Measurements from ENCODE around the gene TPRG1L. TPM values are rescaled to one million over a fixed set of nuclear protein-coding genes. Genes with fewer than 3 reads are reported as not detected.
"Not testable (repeated sequence)": the region's sequence is repeated elsewhere in the genome, so short reads cannot be mapped to it uniquely, and the experiment has no call there.

The TPRG1L gene
- total RNA-seq, 1 experiment from 2014 or later = 14.4 TPM

- no peak for DNase-seq
- H3K27me3 ChIP-seq (ENCODE audit: low read length) = no peaks in the 10 kb centered on the region
- H3K36me3 ChIP-seq (ENCODE audit: insufficient read depth, low read length) = no peaks in the 10 kb centered on the region
- no peak overlapping the region for H3K4me3 ChIP-seq (ENCODE audit: low read length)
- H3K27ac ChIP-seq (ENCODE audit: low read length) = no peak overlapping the region
- H2AFZ ChIP-seq (ENCODE audit: low read length) = no peak overlapping the region
- H3K4me2 ChIP-seq (ENCODE audit: low read depth, low read length, poor library complexity, severe bottlenecking) = no peak overlapping the region
- peaks cover 17% of the 10 kb centered on the region for H3K4me1 ChIP-seq (ENCODE audit: low read length)
- peaks cover 4% of the 10 kb centered on the region; the same call in 1 of the 2 replicates for H3K9me3 ChIP-seq (ENCODE audit: low read length)
- H3K9ac ChIP-seq (ENCODE audit: low read length) = no peak overlapping the region
- no peaks in the 10 kb centered on the region for H3K79me2 ChIP-seq (ENCODE audit: low read length)
- no peaks in the 10 kb centered on the region for H3K9me2 ChIP-seq (replicated peaks; ENCODE audit: insufficient read depth, low read length)
- H4K20me1 ChIP-seq (ENCODE audit: insufficient read depth, low read depth, low read length) = no peaks in the 10 kb centered on the region
These were observed 44.6 kb upstream of the TPRG1L start for GRCh38 chr1:3580231-3580630.

GRCh38 chr1:3581296-3582036 is 43.3 kb upstream of the TPRG1L start:
- no peak overlapping the region for H3K9ac ChIP-seq (ENCODE audit: low read length)
- H3K4me2 ChIP-seq (ENCODE audit: low read depth, low read length, poor library complexity, severe bottlenecking) = no peak overlapping the region
- H3K4me1 ChIP-seq (ENCODE audit: low read length) = peaks cover 17% of the 10 kb centered on the region
- H3K27ac ChIP-seq (ENCODE audit: low read length) = no peak overlapping the region
- no peak overlapping the region for H2AFZ ChIP-seq (ENCODE audit: low read length)
- H4K20me1 ChIP-seq (ENCODE audit: insufficient read depth, low read depth, low read length) = no peaks in the 10 kb centered on the region
- H3K9me3 ChIP-seq (ENCODE audit: low read length) = peaks cover 4% of the 10 kb centered on the region; the same call in 1 of the 2 replicates
- no peaks in the 10 kb centered on the region for H3K27me3 ChIP-seq (ENCODE audit: low read length)
- H3K4me3 ChIP-seq (ENCODE audit: low read length) = no peak overlapping the region
- DNase-seq = no peak
- no peaks in the 10 kb centered on the region for H3K36me3 ChIP-seq (ENCODE audit: insufficient read depth, low read length)
- H3K9me2 ChIP-seq (replicated peaks; ENCODE audit: insufficient read depth, low read length) = no peaks in the 10 kb centered on the region
- no peaks in the 10 kb centered on the region for H3K79me2 ChIP-seq (ENCODE audit: low read length)

DNA sequence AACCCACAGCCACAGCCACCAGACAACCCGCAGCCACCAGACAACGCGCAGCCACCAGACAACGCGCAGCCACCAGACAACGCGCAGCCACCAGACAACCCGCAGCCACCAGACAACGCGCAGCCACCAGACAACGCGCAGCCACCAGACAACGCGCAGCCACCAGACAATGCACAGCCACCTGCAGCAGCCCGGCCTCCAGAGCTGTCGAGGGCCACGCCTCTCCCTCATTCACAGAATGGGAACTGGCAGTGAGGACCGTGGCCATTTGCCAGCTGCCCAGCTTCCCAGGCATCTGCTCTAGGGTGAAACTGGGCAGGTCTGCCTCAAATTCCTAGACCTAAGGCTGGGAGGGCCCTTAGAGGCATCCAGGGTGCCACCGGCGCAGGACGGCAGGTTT is 41.1 kb upstream of the TPRG1L start:
- not testable (repeated sequence) for H3K9me2 ChIP-seq (replicated peaks; ENCODE audit: insufficient read depth, low read length); H3K4me1 ChIP-seq (ENCODE audit: low read length); H3K27me3 ChIP-seq (ENCODE audit: low read length)

DNA sequence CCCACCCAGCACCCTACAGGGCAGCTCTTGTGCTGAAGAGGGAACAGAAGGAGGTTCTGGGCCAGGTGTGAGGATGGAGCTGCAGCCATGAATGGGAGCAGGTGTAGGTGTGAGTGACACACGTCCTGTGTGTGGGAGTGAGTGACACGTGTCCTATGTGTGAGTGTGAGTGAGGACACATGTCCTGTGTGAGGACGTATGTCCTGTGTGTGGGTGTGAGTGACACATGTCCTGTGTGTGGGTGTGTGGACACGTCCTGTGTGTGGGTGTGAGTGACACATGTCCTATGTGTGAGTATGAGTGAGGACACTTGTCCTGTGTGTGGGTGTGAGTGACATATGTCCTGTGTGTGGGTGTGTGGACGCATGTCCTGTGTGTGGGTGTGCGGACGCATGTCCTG is 39.9 kb upstream of the TPRG1L start:
- H3K9ac ChIP-seq (ENCODE audit: low read length) = no peak overlapping the region
- H3K9me3 ChIP-seq (ENCODE audit: low read length) = peaks cover 4% of the 10 kb centered on the region; the same call in 1 of the 2 replicates
- no peaks in the 10 kb centered on the region for H4K20me1 ChIP-seq (ENCODE audit: insufficient read depth, low read depth, low read length)
- no peak overlapping the region for H3K4me2 ChIP-seq (ENCODE audit: low read depth, low read length, poor library complexity, severe bottlenecking)
- H2AFZ ChIP-seq (ENCODE audit: low read length) = no peak overlapping the region
- no peak overlapping the region for H3K27ac ChIP-seq (ENCODE audit: low read length)
- H3K4me3 ChIP-seq (ENCODE audit: low read length) = no peak overlapping the region
- no peaks in the 10 kb centered on the region for H3K79me2 ChIP-seq (ENCODE audit: low read length)
- DNase-seq = no peak
- H3K36me3 ChIP-seq (ENCODE audit: insufficient read depth, low read length) = no peaks in the 10 kb centered on the region
- no peaks in the 10 kb centered on the region for H3K9me2 ChIP-seq (replicated peaks; ENCODE audit: insufficient read depth, low read length)
- H3K27me3 ChIP-seq (ENCODE audit: low read length) = no peaks in the 10 kb centered on the region
- no peaks in the 10 kb centered on the region for H3K4me1 ChIP-seq (ENCODE audit: low read length)

More for the DNA sequence above, 41.1 kb upstream of the TPRG1L start:
- not testable (repeated sequence) for H3K9ac ChIP-seq (ENCODE audit: low read length); H3K36me3 ChIP-seq (ENCODE audit: insufficient read depth, low read length); H3K27ac ChIP-seq (ENCODE audit: low read length); H3K9me3 ChIP-seq (ENCODE audit: low read length); H2AFZ ChIP-seq (ENCODE audit: low read length); DNase-seq; H3K4me2 ChIP-seq (ENCODE audit: low read depth, low read length, poor library complexity, severe bottlenecking); H4K20me1 ChIP-seq (ENCODE audit: insufficient read depth, low read depth, low read length); H3K79me2 ChIP-seq (ENCODE audit: low read length); H3K4me3 ChIP-seq (ENCODE audit: low read length)

- H3K4me2 ChIP-seq (ENCODE audit: low read depth, low read length, poor library complexity, severe bottlenecking); H3K27me3 ChIP-seq (ENCODE audit: low read length); H3K9me3 ChIP-seq (ENCODE audit: low read length); H3K4me3 ChIP-seq (ENCODE audit: low read length); H3K79me2 ChIP-seq (ENCODE audit: low read length); H2AFZ ChIP-seq (ENCODE audit: low read length); DNase-seq; H3K9me2 ChIP-seq (replicated peaks; ENCODE audit: insufficient read depth, low read length); H4K20me1 ChIP-seq (ENCODE audit: insufficient read depth, low read depth, low read length); H3K9ac ChIP-seq (ENCODE audit: low read length); H3K36me3 ChIP-seq (ENCODE audit: insufficient read depth, low read length); H3K4me1 ChIP-seq (ENCODE audit: low read length); H3K27ac ChIP-seq (ENCODE audit: low read length): not testable (repeated sequence)
These were observed 39.4 kb upstream of the TPRG1L start for GRCh38 chr1:3585353-3585868.

DNA sequence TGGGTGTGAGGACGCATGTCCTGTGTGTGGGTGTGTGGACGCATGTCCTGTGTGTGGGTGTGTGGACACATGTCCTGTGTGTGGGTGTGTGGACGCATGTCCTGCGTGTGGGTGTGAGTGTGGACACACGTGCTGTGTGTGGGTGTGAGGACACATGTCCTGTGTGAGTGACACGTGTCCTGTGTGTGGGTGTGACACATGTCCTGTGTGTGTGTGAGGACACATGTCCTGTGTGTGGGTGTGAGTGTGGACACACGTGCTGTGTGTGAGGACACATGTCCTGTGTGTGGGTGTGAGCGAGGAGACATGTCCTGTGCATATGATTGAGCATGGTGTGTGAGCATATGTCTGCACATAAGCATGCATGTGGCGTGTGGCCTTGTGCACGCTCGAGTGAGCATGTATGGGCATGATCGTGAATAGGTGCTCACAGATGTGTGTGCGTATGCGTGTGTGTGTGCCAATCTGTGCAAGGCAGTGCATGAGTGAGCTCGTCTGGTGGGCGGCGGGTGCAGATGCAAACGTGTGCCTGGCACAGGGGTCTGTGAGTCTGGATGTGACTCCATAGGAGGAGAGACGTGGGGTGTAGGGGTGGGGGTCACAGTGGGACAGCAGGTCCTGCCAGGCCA is 38.8 kb upstream of the TPRG1L start:
- Histone ChIP-seq H2AFZ (ENCODE audit: low read length) (no peak overlapping the region), H3K9me2 (replicated peaks; ENCODE audit: insufficient read depth, low read length) (no peaks in the 10 kb centered on the region), H3K9me3 (ENCODE audit: low read length) (peaks cover 4% of the 10 kb centered on the region; the same call in 1 of the 2 replicates), H3K79me2 (ENCODE audit: low read length) (no peaks in the 10 kb centered on the region), H4K20me1 (ENCODE audit: insufficient read depth, low read depth, low read length) (no peaks in the 10 kb centered on the region), H3K4me2 (ENCODE audit: low read depth, low read length, poor library complexity, severe bottlenecking) (no peak overlapping the region), H3K9ac (ENCODE audit: low read length) (no peak overlapping the region), H3K27me3 (ENCODE audit: low read length) (no peaks in the 10 kb centered on the region), H3K27ac (ENCODE audit: low read length) (no peak overlapping the region), H3K4me3 (ENCODE audit: low read length) (no peak overlapping the region), H3K36me3 (ENCODE audit: insufficient read depth, low read length) (no peaks in the 10 kb centered on the region), H3K4me1 (ENCODE audit: low read length) (no peaks in the 10 kb centered on the region)
- DNase-seq = no peak

- H3K9me3 ChIP-seq (ENCODE audit: low read length) = peaks cover 4% of the 10 kb centered on the region; the same call in 1 of the 2 replicates
- H3K4me2 ChIP-seq (ENCODE audit: low read depth, low read length, poor library complexity, severe bottlenecking) = no peak overlapping the region
- no peak for DNase-seq
- H3K4me3 ChIP-seq (ENCODE audit: low read length) = no peak overlapping the region
- no peaks in the 10 kb centered on the region for H3K36me3 ChIP-seq (ENCODE audit: insufficient read depth, low read length)
- no peaks in the 10 kb centered on the region for H3K79me2 ChIP-seq (ENCODE audit: low read length)
- H2AFZ ChIP-seq (ENCODE audit: low read length) = no peak overlapping the region
- no peaks in the 10 kb centered on the region for H4K20me1 ChIP-seq (ENCODE audit: insufficient read depth, low read depth, low read length)
- no peaks in the 10 kb centered on the region for H3K9me2 ChIP-seq (replicated peaks; ENCODE audit: insufficient read depth, low read length)
- no peaks in the 10 kb centered on the region for H3K27me3 ChIP-seq (ENCODE audit: low read length)
- H3K27ac ChIP-seq (ENCODE audit: low read length) = no peak overlapping the region
- H3K9ac ChIP-seq (ENCODE audit: low read length) = no peak overlapping the region
- no peaks in the 10 kb centered on the region for H3K4me1 ChIP-seq (ENCODE audit: low read length)
These were observed 37.6 kb upstream of the TPRG1L start for GRCh38 chr1:3586986-3587759.

GRCh38 chr1:3588395-3588794 is 36.4 kb upstream of the TPRG1L start:
- Histone ChIP-seq H3K4me1 (ENCODE audit: low read length) (peaks cover under 1% of the 10 kb centered on the region), H3K9ac (ENCODE audit: low read length) (no peak overlapping the region), H3K36me3 (ENCODE audit: insufficient read depth, low read length) (no peaks in the 10 kb centered on the region), H3K27me3 (ENCODE audit: low read length) (no peaks in the 10 kb centered on the region), H2AFZ (ENCODE audit: low read length) (no peak overlapping the region), H3K4me2 (ENCODE audit: low read depth, low read length, poor library complexity, severe bottlenecking) (no peak overlapping the region), H3K79me2 (ENCODE audit: low read length) (no peaks in the 10 kb centered on the region), H3K4me3 (ENCODE audit: low read length) (no peak overlapping the region), H3K9me3 (ENCODE audit: low read length) (peaks cover 4% of the 10 kb centered on the region; the same call in 1 of the 2 replicates), H4K20me1 (ENCODE audit: insufficient read depth, low read depth, low read length) (no peaks in the 10 kb centered on the region), H3K9me2 (replicated peaks; ENCODE audit: insufficient read depth, low read length) (no peaks in the 10 kb centered on the region), H3K27ac (ENCODE audit: low read length) (no peak overlapping the region)
- no peak for DNase-seq
